ENCODE measurements around the gene FBXW5. TPM values are rescaled to one million over a fixed set of nuclear protein-coding genes. Genes with fewer than 3 reads are reported as not detected.

Gene FBXW5
- total and polyA plus RNA-seq, 10 of the 15 experiments (the other 5 are each of a cell fraction or from before 2014, with no cell fraction given) = 0.21 to 97.3 (median 44.5) TPM

GRCh38 chr9:136982232-136983051 is 37.9 kb upstream of the FBXW5 start, which contains the start of gene LCNL1:
TSS of gene LCNL1 (plus strand) at chr9:136982993. CDS start at chr9:136983587, 594 bp downstream.
- Histone ChIP-seq H3K4me1 (ENCODE audit: control insufficient read depth, insufficient read depth, low read length) (no peaks in the 10 kb centered on the region), H3K27me3 (replicated peaks in 1 of 2; ENCODE audit: control insufficient read depth in 2 of 2, insufficient read depth in 2 of 2, low read length in 1 of 2) (peaks cover 5 to 6% of the 10 kb centered on the region in 2 experiments), H2AFZ (ENCODE audit: control insufficient read depth, low read depth, low read length) (no peak within 1 kb of the TSS), H3K9me3 (replicated peaks; ENCODE audit: control insufficient read depth, insufficient read depth, low read length) (no peaks in the 10 kb centered on the region), H4K20me1 (ENCODE audit: control insufficient read depth, insufficient read depth) (peaks cover 3% of the 10 kb centered on the region; the same call in 1 of the 2 replicates), H3K4me3 (no peak within 1 kb of the TSS), H3K9ac (ENCODE audit: control insufficient read depth, insufficient read depth, low read length) (no peak within 1 kb of the TSS), H3K36me3 (ENCODE audit: control insufficient read depth in 2 of 2, insufficient read depth in 2 of 2, low read length in 1 of 2) (no peaks in the 10 kb centered on the region), H3K79me2 (ENCODE audit: control insufficient read depth, insufficient read depth, low read length) (no peaks in the 10 kb centered on the region), H3K4me2 (ENCODE audit: control insufficient read depth, insufficient read depth) (no peak within 1 kb of the TSS), H3K27ac (ENCODE audit: control insufficient read depth, insufficient read depth) (no peak within 1 kb of the TSS)
- no TSS peak for BruUV-seq (replicated peaks)
- ATAC-seq = no peak; the same call in 2 of the 3 replicates
- SMC1A ChIA-PET (ENCODE audit: uncharacterized antibody, unreplicated experiment) = no interaction called here
- POLR2A ChIA-PET = no interaction called here
- FAIRE-seq = no peak
- intact Hi-C loops (cut with micrococcal nuclease; ENCODE audit: unreplicated experiment) = no loop called here
- DNase-seq (ENCODE audit: low read depth, low spot score) = no peak
- RAD21 ChIA-PET (ENCODE audit: unreplicated experiment) = no interaction called here
- CTCF ChIA-PET = interaction anchor here (1.0 kb wide), 1 partner anchor 190 kb away, joined by 3 read pairs; no protein-coding TSS in a partner anchor
- 39% methylated on average over 18 of the region's 18 CpGs for WGBS (ENCODE audit: insufficient coverage, insufficient replicate concordance, low lambda C conversion rate, missing lambda C conversion rate)
- in situ Hi-C loops (cut with MboI) = no loop called here
- TF ChIP-seq NFYA (IDR thresholded peaks at IDR 0.05; ENCODE audit: borderline replicate concordance, low read depth, low read length) (no peak), MLLT1 (IDR thresholded peaks at IDR 0.05) (no peak), SKIL (IDR thresholded peaks at IDR 0.05; ENCODE audit: low read depth, poor library complexity, severe bottlenecking) (no peak), SIN3A (IDR thresholded peaks at IDR 0.05; ENCODE audit: low read depth, low read length) (no peak), KDM1A (IDR thresholded peaks at IDR 0.05; ENCODE audit: borderline replicate concordance) (no peak), NR2F1 (conservative IDR thresholded peaks at IDR 0.05) (no peak), HDAC2 (IDR thresholded peaks at IDR 0.05) (no peak), TCF12 (IDR thresholded peaks at IDR 0.05; ENCODE audit: low read depth, low read length) (no peak)
- TF ChIP-seq, protein P1, sequence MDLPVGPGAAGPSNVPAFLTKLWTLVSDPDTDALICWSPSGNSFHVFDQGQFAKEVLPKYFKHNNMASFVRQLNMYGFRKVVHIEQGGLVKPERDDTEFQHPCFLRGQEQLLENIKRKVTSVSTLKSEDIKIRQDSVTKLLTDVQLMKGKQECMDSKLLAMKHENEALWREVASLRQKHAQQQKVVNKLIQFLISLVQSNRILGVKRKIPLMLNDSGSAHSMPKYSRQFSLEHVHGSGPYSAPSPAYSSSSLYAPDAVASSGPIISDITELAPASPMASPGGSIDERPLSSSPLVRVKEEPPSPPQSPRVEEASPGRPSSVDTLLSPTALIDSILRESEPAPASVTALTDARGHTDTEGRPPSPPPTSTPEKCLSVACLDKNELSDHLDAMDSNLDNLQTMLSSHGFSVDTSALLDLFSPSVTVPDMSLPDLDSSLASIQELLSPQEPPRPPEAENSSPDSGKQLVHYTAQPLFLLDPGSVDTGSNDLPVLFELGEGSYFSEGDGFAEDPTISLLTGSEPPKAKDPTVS (IDR thresholded peaks at IDR 0.05; ENCODE audit: low read depth, low read length) = no peak
